ENCODE measurements around the gene LPAR1. TPM values are rescaled to one million over a fixed set of nuclear protein-coding genes. Genes with fewer than 3 reads are reported as not detected.

Gene LPAR1
- total RNA-seq, 1 donor from 2014 or later, result 61.5 TPM

GRCh38 chr9:110999379-110999778 lies 38.9 kb downstream of the LPAR1 start:
- no peak for DNase-seq

GRCh38 chr9:110997847-110998246 lies 40.4 kb downstream of the LPAR1 start:
- no peak for DNase-seq

GRCh38 chr9:110996436-110997220 lies 41.6 kb downstream of the LPAR1 start:
- DNase-seq, result peak; percentile 91

GRCh38 chr9:110995420-110996340 lies 42.6 kb downstream of the LPAR1 start:
- peak; percentile 25 for DNase-seq

GRCh38 chr9:110994771-110995241 lies 43.5 kb downstream of the LPAR1 start:
- peak; percentile 37 for DNase-seq

- DNase-seq, result no peak
Observed at GRCh38 chr9:110990481-110990880, 47.8 kb downstream of the LPAR1 start.

- no peak for DNase-seq
Observed at GRCh38 chr9:110986529-110986928, 51.7 kb downstream of the LPAR1 start.

- no peak for DNase-seq
Observed at GRCh38 chr9:110984890-110985437, 53.3 kb downstream of the LPAR1 start.

GRCh38 chr9:110980261-110980660 lies 58.0 kb downstream of the LPAR1 start:
- DNase-seq, result no peak

- DNase-seq, result no peak
Observed at GRCh38 chr9:110979636-110980035, 58.6 kb downstream of the LPAR1 start.

GRCh38 chr9:110978516-110978915 lies 59.8 kb downstream of the LPAR1 start:
- no peak for DNase-seq

- DNase-seq, result peak; percentile 68
Observed at GRCh38 chr9:110977259-110977709, 61.0 kb downstream of the LPAR1 start.

GRCh38 chr9:110975969-110976368 lies 62.3 kb downstream of the LPAR1 start:
- DNase-seq, result no peak

GRCh38 chr9:110975278-110975677 lies 63.0 kb downstream of the LPAR1 start:
- no peak for DNase-seq

- DNase-seq, result no peak
Observed at GRCh38 chr9:110971705-110972104, 66.6 kb downstream of the LPAR1 start.

- no peak for DNase-seq
Observed at GRCh38 chr9:110971234-110971633, 67.0 kb downstream of the LPAR1 start.

GRCh38 chr9:110969971-110970386 lies 68.3 kb downstream of the LPAR1 start:
- DNase-seq, result no peak

- DNase-seq, result no peak
Observed at GRCh38 chr9:110968096-110968495, 70.2 kb downstream of the LPAR1 start.

GRCh38 chr9:110967196-110967595 lies 71.1 kb downstream of the LPAR1 start:
- DNase-seq, result no peak

GRCh38 chr9:110960288-110960687 lies 78.0 kb downstream of the LPAR1 start:
- DNase-seq, result no peak

GRCh38 chr9:110958847-110959246 lies 79.4 kb downstream of the LPAR1 start:
- DNase-seq, result no peak

- no peak for DNase-seq
Observed at GRCh38 chr9:110954822-110955291, 83.4 kb downstream of the LPAR1 start.

GRCh38 chr9:110952540-110952859 lies 85.8 kb downstream of the LPAR1 start:
- no peak for DNase-seq

Data from tongue (tissue), 2 donors.